Epithelial cell of proximal tubule (primary cell): ENCODE results near the gene HTRA3. TPM values are rescaled to one million over a fixed set of nuclear protein-coding genes. Genes with fewer than 3 reads are reported as not detected.

Experiments used
- DNase-seq: peaks from one replicate; pipeline ENCODE4 v3.0.0-alpha.2; 2011; ENCODE audit warnings: low read depth
- H3K4me3 ChIP-seq: 2 replicates; pipeline ENCODE4 v1.5.1; 2011; ENCODE audit warnings: low read depth, mild to moderate bottlenecking, low read length
- CTCF ChIP-seq: conservative IDR thresholded peaks from 2 replicates; pipeline ENCODE4 v1.5.1; 2012; ENCODE audit warnings: low read depth, mild to moderate bottlenecking, low read length
- total RNA-seq: library from RNA; depleted of rRNA; stranded (reverse); fragments of >200 nt; gene quantifications from 2 replicates; pipeline ENCODE4 v1.2.3, GENCODE V29; 2015

The HTRA3 gene
- total RNA-seq, 1 donor from 2014 or later = 1.2 TPM

GRCh38 chr4:8308144-8308543, 38.6 kb downstream of the HTRA3 start:
- H3K4me3 ChIP-seq = no peak overlapping the region

GRCh38 chr4:8308856-8309771, 39.6 kb downstream of the HTRA3 start:
- no peak overlapping the region for H3K4me3 ChIP-seq
- no peak for TF ChIP-seq CTCF
- DNase-seq = no peak

More at GRCh38 chr4:8308144-8308543, 38.6 kb downstream of the HTRA3 start:
- no peak for TF ChIP-seq CTCF
- DNase-seq = no peak

- no peak for TF ChIP-seq CTCF
- H3K4me3 ChIP-seq = no peak overlapping the region
- DNase-seq = no peak
These were observed 40.8 kb downstream of the HTRA3 start for GRCh38 chr4:8310306-8310705.

GRCh38 chr4:8311101-8312068, 41.8 kb downstream of the HTRA3 start:
- H3K4me3 ChIP-seq = no peak overlapping the region
- no peak for TF ChIP-seq CTCF
- no peak for DNase-seq

- TF ChIP-seq CTCF = no peak
- H3K4me3 ChIP-seq = no peak overlapping the region
- no peak for DNase-seq
These were observed 42.5 kb downstream of the HTRA3 start for GRCh38 chr4:8312069-8312445.

GRCh38 chr4:8312976-8313375, 43.4 kb downstream of the HTRA3 start:
- no peak overlapping the region for H3K4me3 ChIP-seq
- TF ChIP-seq CTCF = no peak
- no peak for DNase-seq
